Transverse colon (tissue), 4 donors: ENCODE measurements around the gene EEF2.

Experiments
- POLR2A ChIP-seq: fragments of 450-650 bp; IDR thresholded peaks from one replicate; pipeline ENCODE4 v1.6.1; 2016; ENCODE audit warnings: antibody characterized with exemption, mild to moderate bottlenecking, moderate library complexity
- POLR2AphosphoS5 ChIP-seq, 3 donors: sonication (generic); formaldehyde crosslinking; IDR thresholded peaks; one replicate each; pipeline ENCODE4 v1.6.1; 2016; ENCODE audit warnings: antibody characterized with exemption in 3 of 3
- TF ChIP-seq, protein P1 (sequence below), 5 experiments: fragments of 200-600 bp in 3 of 5; fragments of 450-650 bp in 2 of 5; sonication (generic) in 3 of 5; IDR thresholded peaks; 1 replicate in 2 of 5; 2 replicates in 3 of 5; pipeline ENCODE4 v1.5.1; 2016 to 2017; ENCODE audit warnings: antibody characterized with exemption in 5 of 5, inconsistent platforms in 3 of 5, mild to moderate bottlenecking in 2 of 5, moderate library complexity in 1 of 5

- TF ChIP-seq POLR2A (no peak), POLR2AphosphoS5 (IDR thresholded peaks at IDR 0.05) (no peak)
- TF ChIP-seq, protein P1, sequence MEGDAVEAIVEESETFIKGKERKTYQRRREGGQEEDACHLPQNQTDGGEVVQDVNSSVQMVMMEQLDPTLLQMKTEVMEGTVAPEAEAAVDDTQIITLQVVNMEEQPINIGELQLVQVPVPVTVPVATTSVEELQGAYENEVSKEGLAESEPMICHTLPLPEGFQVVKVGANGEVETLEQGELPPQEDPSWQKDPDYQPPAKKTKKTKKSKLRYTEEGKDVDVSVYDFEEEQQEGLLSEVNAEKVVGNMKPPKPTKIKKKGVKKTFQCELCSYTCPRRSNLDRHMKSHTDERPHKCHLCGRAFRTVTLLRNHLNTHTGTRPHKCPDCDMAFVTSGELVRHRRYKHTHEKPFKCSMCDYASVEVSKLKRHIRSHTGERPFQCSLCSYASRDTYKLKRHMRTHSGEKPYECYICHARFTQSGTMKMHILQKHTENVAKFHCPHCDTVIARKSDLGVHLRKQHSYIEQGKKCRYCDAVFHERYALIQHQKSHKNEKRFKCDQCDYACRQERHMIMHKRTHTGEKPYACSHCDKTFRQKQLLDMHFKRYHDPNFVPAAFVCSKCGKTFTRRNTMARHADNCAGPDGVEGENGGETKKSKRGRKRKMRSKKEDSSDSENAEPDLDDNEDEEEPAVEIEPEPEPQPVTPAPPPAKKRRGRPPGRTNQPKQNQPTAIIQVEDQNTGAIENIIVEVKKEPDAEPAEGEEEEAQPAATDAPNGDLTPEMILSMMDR (IDR thresholded peaks at IDR 0.05) = no peak
Observed at GRCh38 chr19:4028334-4029246, 43.3 kb upstream of the EEF2 start.
